Neuronal stem cell (in vitro differentiated cells): ENCODE data around the gene GPD1.

Experiments
- DNase-seq: peaks from one replicate; pipeline ENCODE4 v3.0.0-alpha.2; 2013; ENCODE audit warnings: low spot score
- H2AFZ ChIP-seq: one replicate; pipeline ENCODE4 v1.6.1; 2013; ENCODE audit warnings: mild to moderate bottlenecking, low read length, inconsistent platforms
- H2AK5ac ChIP-seq: 2 replicates; pipeline ENCODE4 v1.6.1; 2013; ENCODE audit warnings: low read depth, mild to moderate bottlenecking, inconsistent platforms, low read length, moderate library complexity, mixed read lengths
- H2BK120ac ChIP-seq: 2 replicates; pipeline ENCODE4 v1.6.1; 2013; ENCODE audit warnings: low read depth, mild to moderate bottlenecking, inconsistent platforms, low read length, moderate library complexity, mixed read lengths
- H2BK12ac ChIP-seq: one replicate; pipeline ENCODE4 v1.6.1; 2013; ENCODE audit warnings: low read length, inconsistent platforms
- H2BK15ac ChIP-seq: 2 replicates; pipeline ENCODE4 v1.6.1; 2013; ENCODE audit warnings: mild to moderate bottlenecking, low read length, inconsistent platforms, mixed read lengths
- H2BK5ac ChIP-seq: one replicate; pipeline ENCODE4 v1.6.1; 2013; ENCODE audit warnings: inconsistent platforms, mild to moderate bottlenecking, low read length, moderate library complexity
- H3K14ac ChIP-seq: one replicate; pipeline ENCODE4 v1.6.1; 2013; ENCODE audit warnings: low read length, inconsistent platforms
- H3K18ac ChIP-seq: 2 replicates; pipeline ENCODE4 v1.6.1; 2013; ENCODE audit warnings: low read length, inconsistent platforms
- H3K23ac ChIP-seq: 2 replicates; pipeline ENCODE4 v1.6.1; 2013; ENCODE audit warnings: low read depth, mild to moderate bottlenecking, mixed read lengths, low read length, inconsistent platforms; ENCODE audit not compliant: poor library complexity
- H3K27ac ChIP-seq: replicated peaks from 3 replicates; pipeline ENCODE4 v1.5.1; 2013; ENCODE audit warnings: low read length, inconsistent platforms
- H3K27me3 ChIP-seq, 3 experiments: 2 replicates each; pipeline ENCODE4 v1.6.1; 2013; ENCODE audit warnings: low read length in 3 of 3, mild to moderate bottlenecking in 2 of 3, inconsistent platforms in 1 of 3, low read depth in 1 of 3, mixed read lengths in 1 of 3, moderate library complexity in 1 of 3; ENCODE audit not compliant: control insufficient read depth in 3 of 3, insufficient read depth in 3 of 3
- H3K36me3 ChIP-seq, 2 donors: replicated peaks in 1 of 2; 2 replicates each; pipeline ENCODE4 v1.6.1; 2013; ENCODE audit warnings: low read length in 2 of 2; ENCODE audit not compliant: control insufficient read depth in 2 of 2, insufficient read depth in 2 of 2
- H3K4ac ChIP-seq: 2 replicates; pipeline ENCODE4 v1.6.1; 2013; ENCODE audit warnings: inconsistent platforms, mild to moderate bottlenecking, low read length, moderate library complexity
- H3K4me1 ChIP-seq, 2 donors: 1 replicate in 1 of 2; 2 replicates in 1 of 2; pipeline ENCODE4 v1.6.1; 2013; ENCODE audit warnings: low read length in 2 of 2, low read depth in 1 of 2; ENCODE audit not compliant: control insufficient read depth in 2 of 2, insufficient read depth in 1 of 2
- H3K4me2 ChIP-seq: one replicate; pipeline ENCODE4 v1.6.1; 2013; ENCODE audit warnings: mild to moderate bottlenecking, low read length, inconsistent platforms; ENCODE audit not compliant: insufficient read depth, poor library complexity, severe bottlenecking
- H3K4me3 ChIP-seq, 2 donors: 2 replicates each; pipeline ENCODE4 v1.5.1; 2013; ENCODE audit warnings: low read length in 2 of 2, mild to moderate bottlenecking in 2 of 2, inconsistent platforms in 1 of 2, moderate library complexity in 1 of 2
- H3K79me1 ChIP-seq: one replicate; pipeline ENCODE4 v1.6.1; 2013; ENCODE audit warnings: low read depth, mild to moderate bottlenecking, inconsistent platforms, low read length, moderate library complexity
- H3K9ac ChIP-seq: one replicate; pipeline ENCODE4 v1.6.1; 2013; ENCODE audit warnings: mild to moderate bottlenecking, low read depth, low read length, inconsistent platforms; ENCODE audit not compliant: poor library complexity
- H3K9me3 ChIP-seq, 2 donors: replicated peaks in 1 of 2; 2 replicates each; pipeline versions ENCODE3 to v1.6.1; 2013; ENCODE audit warnings: low read length in 2 of 2, mild to moderate bottlenecking in 2 of 2, inconsistent platforms in 1 of 2, low read depth in 1 of 2, mixed read lengths in 1 of 2, moderate library complexity in 1 of 2; ENCODE audit not compliant: control insufficient read depth in 2 of 2, insufficient read depth in 1 of 2
- H4K8ac ChIP-seq: one replicate; pipeline ENCODE4 v1.6.1; 2013; ENCODE audit warnings: low read depth, mild to moderate bottlenecking, inconsistent platforms, low read length, moderate library complexity
- H4K91ac ChIP-seq: one replicate; pipeline ENCODE4 v1.6.1; 2013; ENCODE audit warnings: low read length, low read depth, mild to moderate bottlenecking, inconsistent platforms; ENCODE audit not compliant: poor library complexity
- whole genome bisulfite sequencing, 2 donors: extraction: QIAGEN DNeasy Blood & Tissue Kit; methylation state at CpG; one replicate each; pipeline ENCODE4 v1.1.7; 2013; ENCODE audit warnings: missing lambda C conversion rate in 2 of 2, mixed read lengths in 1 of 2; ENCODE audit not compliant: insufficient read length in 2 of 2, insufficient replicate concordance in 1 of 2; ENCODE audit errors: extremely low coverage in 2 of 2; 5-methylcytosine and 5-hydroxymethylcytosine counted together

Gene GPD1

GRCh38 chr12:50089730-50090129 lies 14.1 kb upstream of the GPD1 start:
- no peak overlapping the region for H3K23ac ChIP-seq
- no peak overlapping the region for H2AFZ ChIP-seq
- no peaks in the 10 kb centered on the region for H3K9me3 ChIP-seq
- H3K14ac ChIP-seq = no peak overlapping the region
- no peak overlapping the region for H3K27ac ChIP-seq
- no peak overlapping the region for H3K9ac ChIP-seq
- no peak for DNase-seq
- H3K4me3 ChIP-seq = no peak overlapping the region
- no peak overlapping the region for H4K91ac ChIP-seq
- H3K27me3 ChIP-seq = no peaks in the 10 kb centered on the region
- no peak overlapping the region for H3K4me2 ChIP-seq
- peaks cover 3% of the 10 kb centered on the region in 2 donors for H3K4me1 ChIP-seq
- H2BK120ac ChIP-seq = no peak overlapping the region
- no peak overlapping the region for H2BK12ac ChIP-seq
- no peak overlapping the region for H4K8ac ChIP-seq
- H3K36me3 ChIP-seq = peaks cover 57 to 88% of the 10 kb centered on the region in 2 donors
- peaks cover 2% of the 10 kb centered on the region for H3K79me1 ChIP-seq
- no peak overlapping the region for H3K4ac ChIP-seq
- no peak overlapping the region for H3K18ac ChIP-seq
- no peak overlapping the region for H2AK5ac ChIP-seq
- no peak overlapping the region for H2BK15ac ChIP-seq
- no peak overlapping the region for H2BK5ac ChIP-seq
- no CpG with 5 or more reads among the region's 7 CpGs for WGBS, 2 donors

DNA sequence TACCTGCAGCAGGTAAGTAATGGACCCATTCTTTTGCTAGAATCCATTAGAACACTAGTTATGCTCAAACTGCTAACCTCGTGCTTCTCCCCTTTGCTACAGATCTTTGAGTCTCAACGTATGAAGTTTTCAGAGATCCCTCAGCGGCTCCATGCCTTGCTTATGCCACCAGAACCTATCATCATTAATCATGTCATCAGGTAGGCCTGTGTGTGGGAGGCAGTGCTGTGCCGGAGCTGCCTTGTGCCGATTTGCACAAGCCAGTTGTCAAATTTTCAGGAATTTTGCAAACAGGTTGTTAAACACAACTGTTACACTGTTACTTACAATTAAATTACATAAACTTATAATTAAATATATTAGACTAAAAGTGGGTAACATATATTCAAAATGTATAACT lies 13.4 kb upstream of the GPD1 start:
- no peak for DNase-seq
- H3K4ac ChIP-seq = no peak overlapping the region
- no peak overlapping the region for H4K8ac ChIP-seq
- H3K4me3 ChIP-seq = no peak overlapping the region
- no peak overlapping the region for H3K4me2 ChIP-seq
- peaks cover 2 to 3% of the 10 kb centered on the region in 2 donors for H3K4me1 ChIP-seq
- no peaks in the 10 kb centered on the region for H3K9me3 ChIP-seq
- H2BK15ac ChIP-seq = no peak overlapping the region
- H2BK12ac ChIP-seq = no peak overlapping the region
- no peak overlapping the region for H2AK5ac ChIP-seq
- H4K91ac ChIP-seq = no peak overlapping the region
- no peak overlapping the region for H3K14ac ChIP-seq
- no peak overlapping the region for H3K18ac ChIP-seq
- no peak overlapping the region for H2BK120ac ChIP-seq
- H3K79me1 ChIP-seq = peaks cover 2% of the 10 kb centered on the region
- peaks cover 59 to 94% of the 10 kb centered on the region in 2 donors for H3K36me3 ChIP-seq
- no peak overlapping the region for H3K9ac ChIP-seq
- H3K27ac ChIP-seq = no peak overlapping the region
- no peaks in the 10 kb centered on the region for H3K27me3 ChIP-seq
- WGBS, 2 donors = no CpG with 5 or more reads among the region's 5 CpGs
- H3K23ac ChIP-seq = no peak overlapping the region
- H2BK5ac ChIP-seq = no peak overlapping the region
- no peak overlapping the region for H2AFZ ChIP-seq

DNA sequence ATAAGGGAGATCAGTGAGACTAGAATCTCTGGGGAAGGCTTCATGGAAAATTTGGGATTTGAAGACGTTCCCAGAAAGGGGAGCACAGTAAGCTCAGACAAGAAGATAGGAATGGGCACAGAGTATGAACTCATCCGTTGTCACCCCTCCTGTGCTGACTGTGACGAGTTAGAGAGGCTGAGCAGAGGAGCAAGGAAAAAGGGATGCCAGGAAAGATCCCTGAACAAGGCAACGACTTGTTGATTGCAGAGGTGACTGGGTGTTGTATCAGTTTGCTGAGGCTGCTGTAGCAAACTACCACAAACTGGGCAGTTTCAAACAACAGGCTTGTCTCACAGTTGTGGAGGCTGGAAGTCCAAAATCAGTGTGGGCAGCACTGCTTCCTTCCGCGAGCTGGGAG lies 5.9 kb upstream of the GPD1 start:
- no peak overlapping the region for H2BK12ac ChIP-seq
- H3K27ac ChIP-seq = no peak overlapping the region
- no peak overlapping the region for H4K8ac ChIP-seq
- H2BK5ac ChIP-seq = no peak overlapping the region
- H3K9me3 ChIP-seq = peaks cover 0 to 1% of the 10 kb centered on the region in 2 donors
- H3K27me3 ChIP-seq = no peaks in the 10 kb centered on the region
- H2BK15ac ChIP-seq = no peak overlapping the region
- H2AK5ac ChIP-seq = no peak overlapping the region
- H3K9ac ChIP-seq = no peak overlapping the region
- no peak overlapping the region for H3K14ac ChIP-seq
- H3K4me1 ChIP-seq = peaks cover 2 to 3% of the 10 kb centered on the region in 2 donors
- peaks cover 57 to 96% of the 10 kb centered on the region in 2 donors for H3K36me3 ChIP-seq
- H3K4ac ChIP-seq = no peak overlapping the region
- H3K4me2 ChIP-seq = no peak overlapping the region
- H4K91ac ChIP-seq = no peak overlapping the region
- H3K4me3 ChIP-seq = no peak overlapping the region
- DNase-seq = no peak
- no peaks in the 10 kb centered on the region for H3K79me1 ChIP-seq
- no peak overlapping the region for H2AFZ ChIP-seq
- H3K23ac ChIP-seq = no peak overlapping the region
- WGBS, 2 donors = no CpG with 5 or more reads among the region's 6 CpGs
- H2BK120ac ChIP-seq = no peak overlapping the region
- H3K18ac ChIP-seq = no peak overlapping the region

- no peak overlapping the region for H2BK12ac ChIP-seq
- no peak overlapping the region for H2BK5ac ChIP-seq
- H4K8ac ChIP-seq = no peak overlapping the region
- no peak overlapping the region for H4K91ac ChIP-seq
- WGBS, 2 donors = no CpG with 5 or more reads among the region's 5 CpGs
- H3K4me1 ChIP-seq = peaks cover 2 to 9% of the 10 kb centered on the region in 2 donors
- H3K14ac ChIP-seq = no peak overlapping the region
- no peak overlapping the region for H3K23ac ChIP-seq
- H3K36me3 ChIP-seq = peaks cover 46 to 81% of the 10 kb centered on the region in 2 donors
- no peak overlapping the region for H3K9ac ChIP-seq
- no peaks in the 10 kb centered on the region for H3K79me1 ChIP-seq
- H3K27me3 ChIP-seq = no peaks in the 10 kb centered on the region
- H2AK5ac ChIP-seq = no peak overlapping the region
- H3K4ac ChIP-seq = no peak overlapping the region
- H3K18ac ChIP-seq = no peak overlapping the region
- no peak for DNase-seq
- no peak overlapping the region for H2BK120ac ChIP-seq
- no peak overlapping the region for H3K4me2 ChIP-seq
- H3K9me3 ChIP-seq = peaks cover 0 to 1% of the 10 kb centered on the region in 2 donors
- H3K4me3 ChIP-seq = no peak overlapping the region
- no peak overlapping the region for H3K27ac ChIP-seq
- no peak overlapping the region for H2BK15ac ChIP-seq
- H2AFZ ChIP-seq = no peak overlapping the region
These were observed 4.4 kb upstream of the GPD1 start for GRCh38 chr12:50099302-50100008.
